GM18858 (cell line): ENCODE results near the gene MBNL3.
"Not testable (repeated sequence)": the region's sequence is repeated elsewhere in the genome, so short reads cannot be mapped to it uniquely, and the experiment has no call there.

Experiments used
- ATAC-seq: cut with Tn5 transposase; IDR thresholded peaks from one replicate; pipeline ENCODE4 v1.9.1; 2021; ENCODE audit not compliant: unreplicated experiment

Gene MBNL3

GRCh38 chrX:132480581-132481203 lies 8.1 kb downstream of the MBNL3 start:
- ATAC-seq: peak; percentile 83

GRCh38 chrX:132474544-132475248 lies 14.1 kb downstream of the MBNL3 start:
- no peak for ATAC-seq

- ATAC-seq: no peak
These were observed 16.4 kb downstream of the MBNL3 start for GRCh38 chrX:132472397-132472796.

GRCh38 chrX:132470831-132471230 lies 18.0 kb downstream of the MBNL3 start:
- ATAC-seq: no peak

GRCh38 chrX:132470179-132470578 lies 18.7 kb downstream of the MBNL3 start:
- no peak for ATAC-seq

- ATAC-seq: no peak
These were observed 20.4 kb downstream of the MBNL3 start for GRCh38 chrX:132468454-132468853.

- no peak for ATAC-seq
These were observed 20.8 kb downstream of the MBNL3 start for GRCh38 chrX:132467989-132468388.

- no peak for ATAC-seq
These were observed 21.8 kb downstream of the MBNL3 start for GRCh38 chrX:132467026-132467425.

- ATAC-seq: no peak
These were observed 25.4 kb downstream of the MBNL3 start for GRCh38 chrX:132463411-132463810.

GRCh38 chrX:132461886-132462285 lies 27.0 kb downstream of the MBNL3 start:
- no peak for ATAC-seq

- no peak for ATAC-seq
These were observed 35.8 kb downstream of the MBNL3 start for GRCh38 chrX:132452911-132453550.

GRCh38 chrX:132445909-132446308 lies 42.9 kb downstream of the MBNL3 start:
- ATAC-seq: not testable (repeated sequence)

GRCh38 chrX:132444936-132445335 lies 43.9 kb downstream of the MBNL3 start:
- ATAC-seq: no peak

- no peak for ATAC-seq
These were observed 45.4 kb downstream of the MBNL3 start for GRCh38 chrX:132443196-132444135.

GRCh38 chrX:132442691-132443090 lies 46.1 kb downstream of the MBNL3 start:
- no peak for ATAC-seq

GRCh38 chrX:132435222-132435621 lies 53.6 kb downstream of the MBNL3 start:
- ATAC-seq: no peak

- no peak for ATAC-seq
These were observed 55.3 kb downstream of the MBNL3 start for GRCh38 chrX:132433551-132433950.

- ATAC-seq: no peak
These were observed 55.8 kb downstream of the MBNL3 start for GRCh38 chrX:132433001-132433400.

- ATAC-seq: no peak
These were observed 59.9 kb downstream of the MBNL3 start for GRCh38 chrX:132428896-132429295.

- no peak for ATAC-seq
These were observed 62.0 kb downstream of the MBNL3 start for GRCh38 chrX:132426695-132427281.
